Testis (tissue), 3 donors: ENCODE results near the gene FOXK1. TPM values are rescaled to one million over a fixed set of nuclear protein-coding genes. Genes with fewer than 3 reads are reported as not detected.

Experiments
- DNase-seq: peaks from one replicate; pipeline ENCODE4 v3.0.0-alpha.2; 2019
- H3K27ac ChIP-seq, 2 donors: fragments of 200-600 bp; sonication (generic); one replicate each; pipeline ENCODE4 v1.5.1; 2019
- H3K27me3 ChIP-seq: fragments of 200-600 bp; sonication (generic); one replicate; pipeline ENCODE4 v1.5.1; 2019
- H3K36me3 ChIP-seq: fragments of 200-600 bp; sonication (generic); one replicate; pipeline ENCODE4 v1.5.1; 2017; ENCODE audit warnings: low read depth; ENCODE audit errors: missing control alignments
- H3K4me1 ChIP-seq: fragments of 200-600 bp; sonication (generic); one replicate; pipeline ENCODE4 v1.5.1; 2019
- H3K4me3 ChIP-seq, 2 donors: fragments of 200-600 bp; sonication (generic); one replicate each; pipeline ENCODE4 v1.5.1; 2017 to 2019
- H3K9me3 ChIP-seq: fragments of 200-600 bp; sonication (generic); one replicate; pipeline ENCODE4 v1.5.1; 2017
- CTCF ChIP-seq, 3 experiments: fragments of 450-650 bp in 2 of 3; fragments of 200-600 bp in 1 of 3; sonication (generic) in 1 of 3; IDR thresholded peaks; one replicate each; pipeline ENCODE4 v1.5.1; 2016 to 2019; ENCODE audit warnings: antibody characterized with exemption in 3 of 3, mild to moderate bottlenecking in 2 of 3, moderate library complexity in 1 of 3
- POLR2A ChIP-seq: fragments of 450-650 bp; IDR thresholded peaks from one replicate; pipeline ENCODE4 v1.6.1; 2017; ENCODE audit warnings: antibody characterized with exemption, mild to moderate bottlenecking, moderate library complexity
- WGBS, 2 donors: methylation state at CpG; one replicate each; pipeline ENCODE4 v1.1.5; 2018; 5-methylcytosine and 5-hydroxymethylcytosine counted together
- intact Hi-C: fragments of 100-400 bp; cut with DNase I; formaldehyde crosslinking; loops from one replicate; pipeline ENCODE4 v1.15.1; 2023; ENCODE audit warnings: low total_unique reads
- polyA plus RNA-seq: library from polyadenylated mRNA; stranded (reverse); fragments of 350-450 nt; fragmentation: Illumina TruSeq; extraction: RNeasy Lipid Tissue Mini Kit (QIAGEN cat#74804); gene quantifications from one replicate; pipeline ENCODE4 v1.2.3, GENCODE V29; 2014; ENCODE audit warnings: low read depth, low replicate concordance; ENCODE audit not compliant: insufficient read depth
- total RNA-seq, 2 donors: library from RNA; depleted of rRNA; stranded (reverse); fragments of >200 nt; gene quantifications; one replicate each; pipeline ENCODE4 v1.2.3, GENCODE V29; 2016

Gene FOXK1
- total and polyA plus RNA-seq, 3 donors from 2014 or later: 21.9 to 65.2 (median 56.7) TPM

- Histone ChIP-seq H3K27me3 (no peaks in the 10 kb centered on the region), H3K27ac (peak overlapping the region; percentile 94 to 98), H3K4me3 (peak overlapping the region; percentile 91 to 97), H3K4me1 (peaks cover 27% of the 10 kb centered on the region), H3K36me3 (no peaks in the 10 kb centered on the region), H3K9me3 (no peaks in the 10 kb centered on the region)
- intact Hi-C loops: no loop called here
- no peak for TF ChIP-seq POLR2A
- TF ChIP-seq CTCF (IDR thresholded peaks at IDR 0.05): no peak
- WGBS, 2 donors: 4 to 9% methylated on average over 24 of the region's 24 CpGs
- DNase-seq: no peak
These were observed 92.7 kb downstream of the FOXK1 start for GRCh38 chr7:4774658-4775249.

DNA sequence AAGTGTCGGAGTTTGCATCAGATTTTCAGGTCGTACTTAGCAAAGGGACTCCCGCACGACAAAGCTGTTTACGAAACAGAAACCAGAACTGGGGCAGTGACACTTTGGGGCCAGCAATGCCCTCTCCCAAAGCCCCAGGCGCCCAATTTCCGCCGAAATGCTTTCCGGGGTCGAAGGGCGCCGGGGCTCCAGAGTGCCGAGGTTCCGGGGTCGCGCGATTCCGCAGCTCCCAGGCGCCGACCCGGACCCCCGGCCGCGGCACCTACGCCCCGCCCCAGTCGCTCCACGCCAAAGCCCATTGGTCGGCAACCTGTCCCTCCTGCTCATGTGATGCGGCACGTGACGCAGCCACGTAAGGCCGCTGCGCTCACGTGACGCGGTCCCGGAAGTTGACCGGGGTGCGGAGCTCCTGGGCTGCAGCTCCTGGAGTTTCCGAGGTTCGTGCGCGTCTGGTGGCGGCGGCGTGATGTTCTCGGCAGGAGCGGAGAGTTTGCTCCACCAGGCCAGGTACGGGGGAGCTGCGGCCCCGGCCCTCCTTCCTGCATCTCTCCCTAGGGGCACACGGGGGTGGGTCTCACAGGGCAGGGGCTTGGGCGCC, 93.3 kb downstream of the FOXK1 start, which contains the start of gene AP5Z1:
TSS of gene AP5Z1 (plus strand) at position 374 of the 598 bp plus-strand sequence. CDS start at position 467, 93 bp downstream.
- peak; percentile 67 for TF ChIP-seq POLR2A
- no peak for TF ChIP-seq CTCF (IDR thresholded peaks at IDR 0.05)
- peak within 1 kb of the TSS; percentile 94 to 98 for H3K27ac ChIP-seq
- DNase-seq: peak; percentile 98
- H3K4me1 ChIP-seq: peaks cover 27% of the 10 kb centered on the region
- intact Hi-C loops: no loop called here
- H3K4me3 ChIP-seq: peak within 1 kb of the TSS; percentile 91 to 97
- H3K9me3 ChIP-seq: no peaks in the 10 kb centered on the region
- H3K27me3 ChIP-seq: no peaks in the 10 kb centered on the region
- no peaks in the 10 kb centered on the region for H3K36me3 ChIP-seq
- WGBS, 2 donors: 0% methylated on average over 14 to 54 of the region's 55 CpGs

- WGBS, 2 donors: 16 to 23% methylated on average over 28 to 32 of the region's 32 CpGs
- Histone ChIP-seq H3K27me3 (no peaks in the 10 kb centered on the region), H3K4me3 (peak overlapping the region; percentile 91 to 97), H3K9me3 (no peaks in the 10 kb centered on the region), H3K27ac (peak overlapping the region; percentile 94 to 98), H3K4me1 (peaks cover 27% of the 10 kb centered on the region), H3K36me3 (no peaks in the 10 kb centered on the region)
- TF ChIP-seq POLR2A (no peak), CTCF (IDR thresholded peaks at IDR 0.05) (no peak)
- intact Hi-C loops: no loop called here
- DNase-seq: peak; percentile 59
These were observed 93.9 kb downstream of the FOXK1 start for GRCh38 chr7:4775848-4776623.

- WGBS, 2 donors: 86 to 95% methylated on average over 5 of the region's 5 CpGs
- intact Hi-C loops: no loop called here
- Histone ChIP-seq H3K9me3 (no peaks in the 10 kb centered on the region), H3K36me3 (no peaks in the 10 kb centered on the region), H3K4me1 (peaks cover 27% of the 10 kb centered on the region), H3K27ac (no peak overlapping the region), H3K27me3 (no peaks in the 10 kb centered on the region), H3K4me3 (no peak overlapping the region)
- DNase-seq: no peak
- no peak for TF ChIP-seq CTCF (IDR thresholded peaks at IDR 0.05)
- TF ChIP-seq POLR2A: no peak
These were observed 97.0 kb downstream of the FOXK1 start for GRCh38 chr7:4779118-4779517.
